HepG2 (cell line): ENCODE measurements around the gene DNMT3A. TPM values are rescaled to one million over a fixed set of nuclear protein-coding genes. Genes with fewer than 3 reads are reported as not detected.

Source experiments
- ATAC-seq: fragments of 200-7000 bp; cut with Tn5 transposase; 3 replicates; pipeline ENCODE4 v1.9.1; 2020; ENCODE audit warnings: mild to moderate bottlenecking, moderate library complexity
- BruUV-seq: library from RNA; stranded (reverse); fragments of 400-500 nt; replicated peaks from 2 replicates; lab custom pipeline; 2021; lab: Mats Ljungman, UMichigan
- CTCF ChIA-PET: fragments of 300-600 bp; formaldehyde crosslinking; extraction: SDS; loops from one replicate; lab custom pipeline; 2021; ENCODE audit warnings: low total read pairs, inconsistent platforms, low intra/inter-chr PET ratio; lab: Yijun Ruan, JAX
- POLR2A ChIA-PET: fragments of 350-600 bp; sonication (Branson Sonifier 250); formaldehyde crosslinking; loops from one replicate; lab custom pipeline; 2020; ENCODE audit warnings: antibody characterized with exemption, inconsistent platforms; lab: Yijun Ruan, JAX
- DNase-seq: peaks from one replicate; pipeline ENCODE4 v3.0.0-alpha.2; 2015; ENCODE audit warnings: low spot score
- FAIRE-seq: peaks from 3 replicates; lab custom pipeline; 2011; peaks lifted over from hg19 to GRCh38; lab: Jason Lieb, UNC
- H2AFZ ChIP-seq: one replicate; pipeline ENCODE4 v1.6.1; 2011; ENCODE audit warnings: low read length, inconsistent platforms
- H3K27ac ChIP-seq: fragments of 300-600 bp; 3 replicates; pipeline ENCODE4 v1.8.0; 2011; ENCODE audit warnings: mixed run types, mild to moderate bottlenecking, mixed read lengths, low read length, inconsistent platforms; ENCODE audit not compliant: insufficient read depth; ENCODE audit errors: extremely low read length
- H3K27me3 ChIP-seq, 2 experiments: fragments of 200-600 bp in 1 of 2; 2 replicates in 1 of 2; 3 replicates in 1 of 2; pipeline versions ENCODE4 v1.6.0 to v1.8.0; 2011; ENCODE audit warnings: low read length in 2 of 2, mild to moderate bottlenecking in 2 of 2, moderate library complexity in 2 of 2, inconsistent platforms in 1 of 2; ENCODE audit not compliant: insufficient read depth in 2 of 2, control insufficient read depth in 1 of 2
- H3K36me3 ChIP-seq, 2 experiments: fragments of 200-600 bp in 1 of 2; replicated peaks in 1 of 2; 2 replicates in 1 of 2; 3 replicates in 1 of 2; pipeline versions ENCODE4 v1.5.1 to v1.8.0; 2011; ENCODE audit warnings: low read length in 2 of 2, inconsistent platforms in 1 of 2; ENCODE audit not compliant: insufficient read depth in 2 of 2, control insufficient read depth in 1 of 2
- H3K4me1 ChIP-seq: 2 replicates; pipeline ENCODE4 v1.5.1; 2012; ENCODE audit warnings: low read length, inconsistent platforms; ENCODE audit not compliant: insufficient read depth
- H3K4me2 ChIP-seq: 2 replicates; pipeline ENCODE4 v1.6.0; 2011; ENCODE audit warnings: low read depth, low read length, inconsistent platforms
- H3K4me3 ChIP-seq, 3 experiments: fragments of 200-600 bp in 1 of 3; sonication (generic), shearing (Covaris generic) in 1 of 3; replicated peaks in 1 of 3; 2 replicates each; pipeline ENCODE4 v1.5.1; 2011 to 2016; ENCODE audit warnings: low read length in 3 of 3, inconsistent platforms in 2 of 3, low read depth in 2 of 3, mild to moderate bottlenecking in 2 of 3, control low read depth in 1 of 3, mixed read lengths in 1 of 3; ENCODE audit not compliant: insufficient read depth in 1 of 3
- H3K79me2 ChIP-seq: one replicate; pipeline ENCODE4 v1.6.1; 2011; ENCODE audit warnings: low read length, inconsistent platforms; ENCODE audit not compliant: insufficient read depth
- H3K9ac ChIP-seq: 2 replicates; pipeline ENCODE4 v1.6.0; 2011; ENCODE audit warnings: mild to moderate bottlenecking, low read depth, low read length, inconsistent platforms; ENCODE audit not compliant: insufficient read depth
- H3K9me3 ChIP-seq: 2 replicates; pipeline ENCODE4 v1.5.1; 2012; ENCODE audit warnings: mild to moderate bottlenecking, low read length
- H4K20me1 ChIP-seq: 2 replicates; pipeline ENCODE4 v1.6.0; 2011; ENCODE audit warnings: inconsistent platforms, mild to moderate bottlenecking, low read length, moderate library complexity; ENCODE audit not compliant: insufficient read depth
- CBX2 ChIP-seq, 2 experiments: fragments of 200-600 bp in 1 of 2; sonication (generic); formaldehyde crosslinking in 1 of 2; IDR thresholded peaks; 2 replicates each; pipeline versions ENCODE4 v1.7.0 to v1.8.1; 2018 to 2022; ENCODE audit warnings: low read depth in 2 of 2, low read length in 1 of 2, mild to moderate bottlenecking in 1 of 2, missing genetic modification reagents in 1 of 2
- CENPBD1 ChIP-seq: sonication (generic); formaldehyde crosslinking; IDR thresholded peaks from 2 replicates; pipeline ENCODE4 v1.8.0; 2022; ENCODE audit warnings: missing genetic modification reagents, low read depth, mild to moderate bottlenecking, borderline replicate concordance
- PRDM15 ChIP-seq: sonication (generic); formaldehyde crosslinking; IDR thresholded peaks from 2 replicates; pipeline ENCODE4 v1.4.0; 2020; ENCODE audit warnings: missing genetic modification reagents
- RARA ChIP-seq: IDR thresholded peaks from 2 replicates; pipeline ENCODE4 v1.6.1; 2016; ENCODE audit warnings: missing genetic modification reagents, missing compliant biosample characterization
- SSRP1 ChIP-seq: IDR thresholded peaks from 2 replicates; pipeline ENCODE4 v1.6.1; 2016; ENCODE audit warnings: control low read depth
- ZNF501 ChIP-seq: sonication (generic); formaldehyde crosslinking; IDR thresholded peaks from 2 replicates; pipeline ENCODE4 v1.5.1; 2020; ENCODE audit warnings: mild to moderate bottlenecking, moderate library complexity, missing genetic modification reagents
- ZNF652 ChIP-seq: IDR thresholded peaks from 2 replicates; pipeline ENCODE4 v1.6.1; 2016; ENCODE audit warnings: low read depth, borderline replicate concordance
- WGBS: methylation state at CpG from one replicate; pipeline ENCODE4 v1.1.6; 2017; ENCODE audit warnings: low lambda C conversion rate; 5-methylcytosine and 5-hydroxymethylcytosine counted together
- in situ Hi-C: cut with HindIII; loops from 2 replicates; pipeline ENCODE4 v1.10.0; 2017; ENCODE audit warnings: low pct_unique_long_range_greater_than_20kb; ENCODE audit not compliant: extremely low pct_ligation_motif_present
- intact Hi-C: fragments of 100-400 bp; cut with micrococcal nuclease; formaldehyde crosslinking; loops from one replicate; pipeline ENCODE4 v1.10.0; 2022; ENCODE audit not compliant: unreplicated experiment
- polyA plus RNA-seq, 8 experiments: library from polyadenylated mRNA; depleted of rRNA in 3 of 8; stranded (reverse) in 7 of 8; unstranded in 1 of 8; fragments of >200 nt; fragmentation: Illumina TruSeq in 4 of 8; extraction: Trizol in 4 of 8; gene quantifications; 2 replicates each; pipeline versions ENCODE4 v1.2.1 to v1.2.3, GENCODE V29; 2011 to 2016; ENCODE audit warnings: low read depth in 4 of 8, missing spikeins in 1 of 8, mixed read lengths in 1 of 8; ENCODE audit not compliant: insufficient read depth in 1 of 8
- total RNA-seq, 5 experiments: library from RNA; depleted of rRNA; stranded (reverse); fragments of >200 nt; fragmentation: Illumina TruSeq; extraction: Trizol; gene quantifications; 2 replicates each; pipeline ENCODE4 v1.2.3, GENCODE V29; 2016; ENCODE audit warnings: low read depth in 1 of 5
- TF ChIP-seq, protein P1 (sequence below): sonication (generic); formaldehyde crosslinking; IDR thresholded peaks from 2 replicates; pipeline ENCODE4 v1.4.0; 2020; ENCODE audit warnings: missing genetic modification reagents

The DNMT3A gene
- total and polyA plus RNA-seq, 2 of the 13 experiments (the other 11 are each of a cell fraction or from before 2014, with no cell fraction given) = 14.7 to 29.1 TPM

DNA sequence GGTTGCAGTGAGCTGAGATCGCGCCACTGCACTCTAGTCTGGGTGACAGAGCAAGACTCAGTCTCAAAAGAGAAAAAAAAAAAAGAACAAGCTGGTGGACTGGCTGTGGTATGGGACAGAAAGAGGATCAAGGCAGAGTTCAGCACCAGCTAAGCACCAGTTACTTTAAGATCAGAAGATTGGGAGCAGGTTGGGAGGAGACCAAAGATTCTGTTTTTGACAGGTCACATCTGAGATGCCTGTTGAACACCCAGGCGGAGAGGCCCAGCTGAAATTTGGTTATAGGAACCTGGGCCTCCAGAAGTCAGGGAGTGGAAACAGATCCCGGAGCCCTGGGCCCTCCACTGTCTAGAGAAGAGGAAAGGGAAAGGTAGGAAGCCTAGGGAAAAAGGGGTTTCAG lies 120.1 kb downstream of the DNMT3A start:
- Histone ChIP-seq H3K4me3 (no peak overlapping the region), H3K4me2 (no peak overlapping the region), H3K27me3 (0 out of 5 replicates have a peak, but pooled peaks cover 0 to 1% of the 10 kb centered on the region in 2 experiments), H3K36me3 (no peaks in the 10 kb centered on the region), H2AFZ (no peak overlapping the region), H3K9me3 (no peaks in the 10 kb centered on the region), H3K9ac (no peak overlapping the region), H3K4me1 (no peaks in the 10 kb centered on the region), H4K20me1 (no peaks in the 10 kb centered on the region), H3K27ac (no peak overlapping the region), H3K79me2 (no peaks in the 10 kb centered on the region)
- ChIA-PET CTCF (no interaction called here), POLR2A (interaction anchor here (0.6 kb wide), 1 partner anchor 15 kb away, joined by 3 read pairs; no protein-coding TSS in a partner anchor)
- no peak for ATAC-seq
- intact Hi-C loops = no loop called here
- BruUV-seq = no TSS peak
- in situ Hi-C loops = no loop called here
- WGBS = 71% methylated on average over 4 of the region's 4 CpGs
- TF ChIP-seq PRDM15 (CRISPR knock-in tag) (no peak), ZNF652 (CRISPR knock-in tag) (no peak), SSRP1 (CRISPR knock-in tag) (no peak), CENPBD1 (no peak), CBX2 (IDR thresholded peaks at IDR 0.05; ENCODE audit: low read depth, low read length) (no peak), CBX2 (CRISPR knock-in tag; IDR thresholded peaks at IDR 0.05; ENCODE audit: low read depth) (no peak), RARA (CRISPR knock-in tag) (no peak), ZNF501 (CRISPR knock-in tag) (no peak)
- TF ChIP-seq, protein P1, sequence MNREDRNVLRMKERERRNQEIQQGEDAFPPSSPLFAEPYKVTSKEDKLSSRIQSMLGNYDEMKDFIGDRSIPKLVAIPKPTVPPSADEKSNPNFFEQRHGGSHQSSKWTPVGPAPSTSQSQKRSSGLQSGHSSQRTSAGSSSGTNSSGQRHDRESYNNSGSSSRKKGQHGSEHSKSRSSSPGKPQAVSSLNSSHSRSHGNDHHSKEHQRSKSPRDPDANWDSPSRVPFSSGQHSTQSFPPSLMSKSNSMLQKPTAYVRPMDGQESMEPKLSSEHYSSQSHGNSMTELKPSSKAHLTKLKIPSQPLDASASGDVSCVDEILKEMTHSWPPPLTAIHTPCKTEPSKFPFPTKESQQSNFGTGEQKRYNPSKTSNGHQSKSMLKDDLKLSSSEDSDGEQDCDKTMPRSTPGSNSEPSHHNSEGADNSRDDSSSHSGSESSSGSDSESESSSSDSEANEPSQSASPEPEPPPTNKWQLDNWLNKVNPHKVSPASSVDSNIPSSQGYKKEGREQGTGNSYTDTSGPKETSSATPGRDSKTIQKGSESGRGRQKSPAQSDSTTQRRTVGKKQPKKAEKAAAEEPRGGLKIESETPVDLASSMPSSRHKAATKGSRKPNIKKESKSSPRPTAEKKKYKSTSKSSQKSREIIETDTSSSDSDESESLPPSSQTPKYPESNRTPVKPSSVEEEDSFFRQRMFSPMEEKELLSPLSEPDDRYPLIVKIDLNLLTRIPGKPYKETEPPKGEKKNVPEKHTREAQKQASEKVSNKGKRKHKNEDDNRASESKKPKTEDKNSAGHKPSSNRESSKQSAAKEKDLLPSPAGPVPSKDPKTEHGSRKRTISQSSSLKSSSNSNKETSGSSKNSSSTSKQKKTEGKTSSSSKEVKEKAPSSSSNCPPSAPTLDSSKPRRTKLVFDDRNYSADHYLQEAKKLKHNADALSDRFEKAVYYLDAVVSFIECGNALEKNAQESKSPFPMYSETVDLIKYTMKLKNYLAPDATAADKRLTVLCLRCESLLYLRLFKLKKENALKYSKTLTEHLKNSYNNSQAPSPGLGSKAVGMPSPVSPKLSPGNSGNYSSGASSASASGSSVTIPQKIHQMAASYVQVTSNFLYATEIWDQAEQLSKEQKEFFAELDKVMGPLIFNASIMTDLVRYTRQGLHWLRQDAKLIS (CRISPR knock-in tag) = no peak
- DNase-seq = no peak
- FAIRE-seq = no peak
